ENCODE data around the gene TFAP2C. TPM values are rescaled to one million over a fixed set of nuclear protein-coding genes. Genes with fewer than 3 reads are reported as not detected.

TFAP2C gene
- total RNA-seq, 4 donors from 2014 or later = 0.82 to 9.0 (median 2.3) TPM

- Histone ChIP-seq H3K36me3 (no peaks in the 10 kb centered on the region), H3K9me3 (no peaks in the 10 kb centered on the region), H3K4me3 (no peak overlapping the region), H3K27me3 (no peaks in the 10 kb centered on the region), H3K4me1 (no peaks in the 10 kb centered on the region), H3K27ac (no peak overlapping the region)
- WGBS, 2 donors (ENCODE audit: low coverage in 1 of 2) = 37 to 66% methylated on average over 5 to 6 of the region's 6 CpGs
- in situ Hi-C loops (cut with MboI; ENCODE audit: low pct_ligation_motif_present in 1 of 4, low pct_unique_long_range_greater_than_20kb in 1 of 4, low sequenced_read_pairs in 3 of 4) = no loop called here
- intact Hi-C loops (cut with DNase I; ENCODE audit: low total_unique reads) = no loop called here
- DNase-seq = no peak
- no peak for TF ChIP-seq POLR2A (IDR thresholded peaks at IDR 0.05)
- no peak for TF ChIP-seq EP300 (IDR thresholded peaks at IDR 0.05; ENCODE audit: low read depth)
- no peak for TF ChIP-seq POLR2AphosphoS5 (IDR thresholded peaks at IDR 0.05)
- no peak for TF ChIP-seq CTCF (IDR thresholded peaks at IDR 0.05)
Observed at GRCh38 chr20:56590888-56591287, 38.2 kb upstream of the TFAP2C start.

- Histone ChIP-seq H3K9me3 (no peaks in the 10 kb centered on the region), H3K27ac (no peak overlapping the region), H3K36me3 (no peaks in the 10 kb centered on the region), H3K27me3 (no peaks in the 10 kb centered on the region), H3K4me3 (no peak overlapping the region), H3K4me1 (no peaks in the 10 kb centered on the region)
- TF ChIP-seq EP300 (IDR thresholded peaks at IDR 0.05; ENCODE audit: low read depth) (no peak), POLR2AphosphoS5 (IDR thresholded peaks at IDR 0.05) (no peak), CTCF (IDR thresholded peaks at IDR 0.05) (no peak), POLR2A (IDR thresholded peaks at IDR 0.05) (no peak)
- DNase-seq = no peak
- intact Hi-C loops (cut with DNase I; ENCODE audit: low total_unique reads) = no loop called here
- in situ Hi-C loops (cut with MboI; ENCODE audit: low pct_ligation_motif_present in 1 of 4, low pct_unique_long_range_greater_than_20kb in 1 of 4, low sequenced_read_pairs in 3 of 4) = no loop called here
Observed at GRCh38 chr20:56592211-56592610, 36.9 kb upstream of the TFAP2C start.

- intact Hi-C loops (cut with DNase I; ENCODE audit: low total_unique reads) (no loop called here), in situ Hi-C loops (cut with MboI; ENCODE audit: low pct_ligation_motif_present in 1 of 4, low pct_unique_long_range_greater_than_20kb in 1 of 4, low sequenced_read_pairs in 3 of 4) (no loop called here)
- H3K4me3 ChIP-seq = no peak overlapping the region
- H3K4me1 ChIP-seq = no peaks in the 10 kb centered on the region
- 61% methylated on average over 6 of the region's 6 CpGs; no CpG with 5 or more reads in 1 of the 2 donors for WGBS, 2 donors (ENCODE audit: low coverage in 1 of 2)
- H3K9me3 ChIP-seq = no peaks in the 10 kb centered on the region
- H3K27ac ChIP-seq = no peak overlapping the region
- no peaks in the 10 kb centered on the region for H3K36me3 ChIP-seq
- H3K27me3 ChIP-seq = no peaks in the 10 kb centered on the region
- TF ChIP-seq EP300 (IDR thresholded peaks at IDR 0.05; ENCODE audit: low read depth) = no peak
- no peak for TF ChIP-seq POLR2A (IDR thresholded peaks at IDR 0.05)
- DNase-seq = no peak
Observed at GRCh38 chr20:56592817-56593216, 36.3 kb upstream of the TFAP2C start.

GRCh38 chr20:56595746-56596475 lies 33.2 kb upstream of the TFAP2C start:
- Histone ChIP-seq H3K4me1 (no peaks in the 10 kb centered on the region), H3K4me3 (no peak overlapping the region), H3K36me3 (no peaks in the 10 kb centered on the region), H3K27me3 (no peaks in the 10 kb centered on the region), H3K9me3 (no peaks in the 10 kb centered on the region), H3K27ac (no peak overlapping the region)
- TF ChIP-seq POLR2A (IDR thresholded peaks at IDR 0.05) = no peak
- TF ChIP-seq EP300 (IDR thresholded peaks at IDR 0.05; ENCODE audit: low read depth) = no peak
- TF ChIP-seq POLR2AphosphoS5 (IDR thresholded peaks at IDR 0.05) = no peak
- no peak for TF ChIP-seq CTCF (IDR thresholded peaks at IDR 0.05)
- in situ Hi-C loops (cut with MboI; ENCODE audit: low pct_ligation_motif_present in 1 of 4, low pct_unique_long_range_greater_than_20kb in 1 of 4, low sequenced_read_pairs in 3 of 4) = no loop called here
- intact Hi-C loops (cut with DNase I; ENCODE audit: low total_unique reads) = no loop called here
- DNase-seq = no peak
- WGBS, 2 donors (ENCODE audit: low coverage in 1 of 2) = 68 to 81% methylated on average over 7 to 17 of the region's 17 CpGs

- Histone ChIP-seq H3K27ac (no peak overlapping the region), H3K36me3 (no peaks in the 10 kb centered on the region), H3K4me3 (no peak overlapping the region), H3K9me3 (no peaks in the 10 kb centered on the region), H3K4me1 (peaks cover 0 to 10% (median 1%) of the 10 kb centered on the region in 4 donors), H3K27me3 (no peaks in the 10 kb centered on the region)
- TF ChIP-seq POLR2AphosphoS5 (IDR thresholded peaks at IDR 0.05) (no peak), POLR2A (IDR thresholded peaks at IDR 0.05) (no peak), CTCF (IDR thresholded peaks at IDR 0.05) (no peak), EP300 (IDR thresholded peaks at IDR 0.05; ENCODE audit: low read depth) (no peak)
- WGBS, 2 donors (ENCODE audit: low coverage in 1 of 2) = 60 to 65% methylated on average over 2 of the region's 2 CpGs
- in situ Hi-C loops (cut with MboI; ENCODE audit: low pct_ligation_motif_present in 1 of 4, low pct_unique_long_range_greater_than_20kb in 1 of 4, low sequenced_read_pairs in 3 of 4) (no loop called here), intact Hi-C loops (cut with DNase I; ENCODE audit: low total_unique reads) (no loop called here)
- no peak for DNase-seq
Observed at GRCh38 chr20:56601166-56601565, 27.9 kb upstream of the TFAP2C start.

Data from transverse colon (tissue), 4 donors.